Measurements from ENCODE around the gene MFN2.

DNA sequence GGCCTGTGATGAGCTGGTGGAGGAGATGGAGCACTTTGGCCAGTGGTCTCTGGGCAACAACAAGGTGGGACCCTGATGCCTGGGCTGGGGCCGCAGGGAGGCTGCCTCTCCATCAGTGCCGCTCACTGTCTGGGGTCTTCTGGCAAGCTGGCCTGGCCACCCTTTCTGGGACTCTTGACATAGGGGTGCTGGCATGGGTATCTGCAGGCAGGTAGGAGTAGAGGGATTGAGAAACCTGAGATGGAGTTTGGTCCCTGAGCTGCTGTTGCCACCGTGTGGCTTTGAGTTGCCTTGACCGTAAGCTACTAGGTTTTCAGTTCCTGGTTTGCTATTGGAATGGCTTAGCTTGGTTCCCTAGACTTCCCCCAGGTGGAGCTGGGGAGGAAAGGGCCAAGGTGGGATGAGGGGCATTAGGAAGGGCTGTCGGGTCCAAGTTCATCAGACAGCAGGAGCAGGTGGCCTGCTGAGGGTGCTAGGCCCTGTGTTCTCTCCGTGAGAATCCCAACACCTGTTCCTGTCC lies 13.2 kb upstream of the MFN2 start:
- TF ChIP-seq, protein P1, sequence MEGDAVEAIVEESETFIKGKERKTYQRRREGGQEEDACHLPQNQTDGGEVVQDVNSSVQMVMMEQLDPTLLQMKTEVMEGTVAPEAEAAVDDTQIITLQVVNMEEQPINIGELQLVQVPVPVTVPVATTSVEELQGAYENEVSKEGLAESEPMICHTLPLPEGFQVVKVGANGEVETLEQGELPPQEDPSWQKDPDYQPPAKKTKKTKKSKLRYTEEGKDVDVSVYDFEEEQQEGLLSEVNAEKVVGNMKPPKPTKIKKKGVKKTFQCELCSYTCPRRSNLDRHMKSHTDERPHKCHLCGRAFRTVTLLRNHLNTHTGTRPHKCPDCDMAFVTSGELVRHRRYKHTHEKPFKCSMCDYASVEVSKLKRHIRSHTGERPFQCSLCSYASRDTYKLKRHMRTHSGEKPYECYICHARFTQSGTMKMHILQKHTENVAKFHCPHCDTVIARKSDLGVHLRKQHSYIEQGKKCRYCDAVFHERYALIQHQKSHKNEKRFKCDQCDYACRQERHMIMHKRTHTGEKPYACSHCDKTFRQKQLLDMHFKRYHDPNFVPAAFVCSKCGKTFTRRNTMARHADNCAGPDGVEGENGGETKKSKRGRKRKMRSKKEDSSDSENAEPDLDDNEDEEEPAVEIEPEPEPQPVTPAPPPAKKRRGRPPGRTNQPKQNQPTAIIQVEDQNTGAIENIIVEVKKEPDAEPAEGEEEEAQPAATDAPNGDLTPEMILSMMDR (IDR thresholded peaks at IDR 0.05), result peak in 1 of 3 donors; percentile 11
- no peak for TF ChIP-seq POLR2A (IDR thresholded peaks at IDR 0.05)
- no peak for TF ChIP-seq EP300 (IDR thresholded peaks at IDR 0.05)
